Astrocyte of the cerebellum (primary cell): Measurements from ENCODE around the gene CC2D1A.

ENCODE experiments used
- DNase-seq: peaks from one replicate; pipeline ENCODE4 v3.0.0-alpha.2; 2011; ENCODE audit warnings: low read depth
- H3K4me3 ChIP-seq: 2 replicates; pipeline ENCODE4 v1.5.1; 2011; ENCODE audit warnings: mild to moderate bottlenecking, low read depth, low read length, moderate library complexity
- CTCF ChIP-seq: IDR thresholded peaks from 2 replicates; pipeline ENCODE4 v1.5.1; 2012; ENCODE audit warnings: low read length, low read depth, moderate library complexity, mild to moderate bottlenecking; ENCODE audit errors: missing control alignments
- in situ Hi-C: cut with HindIII; loops from 2 replicates; pipeline ENCODE4 v1.10.0; 2017; ENCODE audit warnings: low sequenced_read_pairs

CC2D1A gene

GRCh38 chr19:13883516-13884064 lies 22.4 kb upstream of the CC2D1A start:
- in situ Hi-C loops = no loop called here
- TF ChIP-seq CTCF = no peak
- DNase-seq = no peak
- H3K4me3 ChIP-seq = no peak overlapping the region

GRCh38 chr19:13884726-13885591 lies 21.0 kb upstream of the CC2D1A start:
- no peak for DNase-seq
- TF ChIP-seq CTCF = no peak
- H3K4me3 ChIP-seq = no peak overlapping the region
- in situ Hi-C loops = loop anchor here (5.0 kb wide), 1 partner anchor 192 kb away; no protein-coding TSS in a partner anchor

GRCh38 chr19:13885826-13886365 lies 20.1 kb upstream of the CC2D1A start:
- H3K4me3 ChIP-seq = no peak overlapping the region
- in situ Hi-C loops = loop anchor here (5.0 kb wide), 1 partner anchor 191 kb away; no protein-coding TSS in a partner anchor
- TF ChIP-seq CTCF = no peak
- DNase-seq = no peak

- DNase-seq = no peak
- in situ Hi-C loops = loop anchor here (5.0 kb wide), 1 partner anchor 190 kb away; no protein-coding TSS in a partner anchor
- TF ChIP-seq CTCF = no peak
- H3K4me3 ChIP-seq = no peak overlapping the region
Observed at GRCh38 chr19:13887018-13887436, 19.0 kb upstream of the CC2D1A start.

GRCh38 chr19:13887517-13887916 lies 18.5 kb upstream of the CC2D1A start:
- no peak for TF ChIP-seq CTCF
- DNase-seq = no peak
- no peak overlapping the region for H3K4me3 ChIP-seq
- in situ Hi-C loops = loop anchor here (5.0 kb wide), 1 partner anchor 190 kb away; no protein-coding TSS in a partner anchor

- in situ Hi-C loops = loop anchor here (5.0 kb wide), 1 partner anchor 189 kb away; no protein-coding TSS in a partner anchor
- TF ChIP-seq CTCF = no peak
Observed at GRCh38 chr19:13888281-13888680, 17.7 kb upstream of the CC2D1A start.

More at GRCh38 chr19:13888281-13888680, 17.7 kb upstream of the CC2D1A start:
- DNase-seq = no peak
- H3K4me3 ChIP-seq = no peak overlapping the region
